Measurements from ENCODE around the gene FMNL2.

DNA sequence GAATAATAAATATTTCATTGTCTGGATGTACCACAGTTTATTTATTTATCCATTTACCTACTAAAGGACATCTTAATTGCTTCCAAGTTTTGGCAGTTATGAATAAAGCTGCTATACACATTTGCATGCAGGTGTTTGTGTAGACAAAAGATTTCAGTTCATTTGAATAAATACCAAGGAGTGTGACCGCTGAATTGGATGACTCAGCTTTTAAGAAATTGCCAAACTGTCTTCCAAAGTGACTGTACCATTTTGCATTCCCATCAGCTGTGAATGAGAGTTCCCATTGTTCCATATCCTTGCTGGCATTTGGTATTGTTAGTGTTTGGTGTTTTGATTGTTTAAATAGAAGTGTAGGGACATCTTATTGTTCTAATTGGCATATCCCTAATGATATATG is 36.2 kb upstream of the FMNL2 start:
- TF ChIP-seq EP300 (IDR thresholded peaks at IDR 0.05): no peak
- TF ChIP-seq POLR2AphosphoS5 (IDR thresholded peaks at IDR 0.05): no peak
- TF ChIP-seq, protein P1, sequence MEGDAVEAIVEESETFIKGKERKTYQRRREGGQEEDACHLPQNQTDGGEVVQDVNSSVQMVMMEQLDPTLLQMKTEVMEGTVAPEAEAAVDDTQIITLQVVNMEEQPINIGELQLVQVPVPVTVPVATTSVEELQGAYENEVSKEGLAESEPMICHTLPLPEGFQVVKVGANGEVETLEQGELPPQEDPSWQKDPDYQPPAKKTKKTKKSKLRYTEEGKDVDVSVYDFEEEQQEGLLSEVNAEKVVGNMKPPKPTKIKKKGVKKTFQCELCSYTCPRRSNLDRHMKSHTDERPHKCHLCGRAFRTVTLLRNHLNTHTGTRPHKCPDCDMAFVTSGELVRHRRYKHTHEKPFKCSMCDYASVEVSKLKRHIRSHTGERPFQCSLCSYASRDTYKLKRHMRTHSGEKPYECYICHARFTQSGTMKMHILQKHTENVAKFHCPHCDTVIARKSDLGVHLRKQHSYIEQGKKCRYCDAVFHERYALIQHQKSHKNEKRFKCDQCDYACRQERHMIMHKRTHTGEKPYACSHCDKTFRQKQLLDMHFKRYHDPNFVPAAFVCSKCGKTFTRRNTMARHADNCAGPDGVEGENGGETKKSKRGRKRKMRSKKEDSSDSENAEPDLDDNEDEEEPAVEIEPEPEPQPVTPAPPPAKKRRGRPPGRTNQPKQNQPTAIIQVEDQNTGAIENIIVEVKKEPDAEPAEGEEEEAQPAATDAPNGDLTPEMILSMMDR (IDR thresholded peaks at IDR 0.05): no peak
- TF ChIP-seq POLR2A (IDR thresholded peaks at IDR 0.05): no peak
